Measurements from ENCODE around the gene CDHR4.
A peak's percentile ranks its signal among the peaks of the same experiment; 100 is the strongest.
"Not testable (repeated sequence)": the region's sequence is repeated elsewhere in the genome, so short reads cannot be mapped to it uniquely, and the experiment has no call there.

CDHR4 gene

GRCh38 chr3:49803465-49804140 is 3.9 kb upstream of the CDHR4 start:
- DNase-seq = peak; percentile 36 to 63 (median 38)

GRCh38 chr3:49802719-49803464 is 3.2 kb upstream of the CDHR4 start, which contains the start of gene INKA1:
TSS of gene INKA1 (plus strand) at chr3:49803261. CDS start at chr3:49803393, 132 bp downstream.
- DNase-seq = peak; percentile 88 to 96 (median 95)

GRCh38 chr3:49801160-49801559 is 1.5 kb upstream of the CDHR4 start:
- DNase-seq = no peak

GRCh38 chr3:49799105-49799504 is 568 bp downstream of the CDHR4 start:
- DNase-seq = no peak

GRCh38 chr3:49794926-49795905 is 4.5 kb downstream of the CDHR4 start:
- no peak for DNase-seq

- no peak for DNase-seq
Measured at GRCh38 chr3:49794431-49794830, 5.2 kb downstream of the CDHR4 start.

- DNase-seq = no peak
Measured at GRCh38 chr3:49793486-49794085, 6.1 kb downstream of the CDHR4 start.

GRCh38 chr3:49792371-49793150 is 7.1 kb downstream of the CDHR4 start:
- DNase-seq = no peak

- no peak for DNase-seq
Measured at GRCh38 chr3:49791571-49791970, 8.1 kb downstream of the CDHR4 start.

- no peak for DNase-seq
Measured at GRCh38 chr3:49790626-49791411, 8.9 kb downstream of the CDHR4 start.

GRCh38 chr3:49788056-49788455 is 11.6 kb downstream of the CDHR4 start:
- no peak for DNase-seq

- no peak for DNase-seq
Measured at GRCh38 chr3:49787536-49787935, 12.1 kb downstream of the CDHR4 start.

GRCh38 chr3:49787182-49787464 is 12.6 kb downstream of the CDHR4 start:
- no peak for DNase-seq

- DNase-seq = peak; percentile 99 to 100 (median 100)
Measured at GRCh38 chr3:49786357-49787181, 13.1 kb downstream of the CDHR4 start, which contains the start of gene IP6K1. TSS of gene IP6K1 (minus strand) at chr3:49786542. CDS start at chr3:49748040, 38,502 bp downstream.

GRCh38 chr3:49785565-49786356 is 13.9 kb downstream of the CDHR4 start:
- peak; percentile 34 to 52 (median 51) for DNase-seq

GRCh38 chr3:49782277-49782676 is 17.4 kb downstream of the CDHR4 start:
- not testable (repeated sequence) for DNase-seq

- no peak for DNase-seq
Measured at GRCh38 chr3:49781415-49782199, 18.1 kb downstream of the CDHR4 start.

- not testable (repeated sequence) for DNase-seq
Measured at GRCh38 chr3:49780975-49781365, 18.7 kb downstream of the CDHR4 start.

Measured in suppressor macrophage treated with lipopolysaccharide for 1 hour (primary cell).